Vagina (tissue), 2 donors: ENCODE results near the gene NYAP2.

Experiments
- CTCF ChIP-seq, 3 experiments: fragments of 450-650 bp in 2 of 3; fragments of 200-600 bp in 1 of 3; sonication (generic) in 1 of 3; IDR thresholded peaks; one replicate each; pipeline ENCODE4 v1.5.1; 2017 to 2019; ENCODE audit warnings: antibody characterized with exemption in 3 of 3, mild to moderate bottlenecking in 2 of 3, moderate library complexity in 2 of 3
- POLR2A ChIP-seq, 2 donors: fragments of 450-650 bp; IDR thresholded peaks; one replicate each; pipeline ENCODE4 v1.6.1; 2017; ENCODE audit warnings: antibody characterized with exemption in 2 of 2, mild to moderate bottlenecking in 2 of 2, moderate library complexity in 2 of 2

DNA sequence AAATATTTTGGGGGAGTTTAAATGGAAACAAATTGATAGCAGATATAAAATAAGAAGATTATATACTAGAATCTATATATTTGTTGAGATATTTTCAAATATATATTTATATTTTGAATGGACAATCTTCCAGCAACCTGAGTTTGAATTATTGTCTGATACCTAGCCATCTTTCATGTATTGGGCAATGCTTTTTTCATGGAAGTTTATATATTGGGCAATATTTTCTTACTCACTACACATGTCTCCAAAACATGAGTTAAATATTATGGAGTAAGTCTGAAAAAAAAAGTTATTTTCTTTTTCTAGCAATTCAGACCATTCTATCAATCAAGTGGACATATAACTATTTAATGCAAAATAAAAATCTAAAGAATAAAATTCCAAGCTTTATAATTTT, 295.2 kb downstream of the NYAP2 start:
- no peak for TF ChIP-seq CTCF (IDR thresholded peaks at IDR 0.05)
- TF ChIP-seq POLR2A (IDR thresholded peaks at IDR 0.05), result no peak
